ENCODE data around the gene RGS8.
"Not testable (repeated sequence)": the region's sequence is repeated elsewhere in the genome, so short reads cannot be mapped to it uniquely, and the experiment has no call there.

Gene RGS8

GRCh38 chr1:182702826-182703524 is 18.6 kb upstream of the RGS8 start:
- DNase-seq (ENCODE audit: low spot score): no peak

- DNase-seq (ENCODE audit: low spot score): no peak
These were observed 15.9 kb upstream of the RGS8 start for GRCh38 chr1:182700351-182700709.

DNA sequence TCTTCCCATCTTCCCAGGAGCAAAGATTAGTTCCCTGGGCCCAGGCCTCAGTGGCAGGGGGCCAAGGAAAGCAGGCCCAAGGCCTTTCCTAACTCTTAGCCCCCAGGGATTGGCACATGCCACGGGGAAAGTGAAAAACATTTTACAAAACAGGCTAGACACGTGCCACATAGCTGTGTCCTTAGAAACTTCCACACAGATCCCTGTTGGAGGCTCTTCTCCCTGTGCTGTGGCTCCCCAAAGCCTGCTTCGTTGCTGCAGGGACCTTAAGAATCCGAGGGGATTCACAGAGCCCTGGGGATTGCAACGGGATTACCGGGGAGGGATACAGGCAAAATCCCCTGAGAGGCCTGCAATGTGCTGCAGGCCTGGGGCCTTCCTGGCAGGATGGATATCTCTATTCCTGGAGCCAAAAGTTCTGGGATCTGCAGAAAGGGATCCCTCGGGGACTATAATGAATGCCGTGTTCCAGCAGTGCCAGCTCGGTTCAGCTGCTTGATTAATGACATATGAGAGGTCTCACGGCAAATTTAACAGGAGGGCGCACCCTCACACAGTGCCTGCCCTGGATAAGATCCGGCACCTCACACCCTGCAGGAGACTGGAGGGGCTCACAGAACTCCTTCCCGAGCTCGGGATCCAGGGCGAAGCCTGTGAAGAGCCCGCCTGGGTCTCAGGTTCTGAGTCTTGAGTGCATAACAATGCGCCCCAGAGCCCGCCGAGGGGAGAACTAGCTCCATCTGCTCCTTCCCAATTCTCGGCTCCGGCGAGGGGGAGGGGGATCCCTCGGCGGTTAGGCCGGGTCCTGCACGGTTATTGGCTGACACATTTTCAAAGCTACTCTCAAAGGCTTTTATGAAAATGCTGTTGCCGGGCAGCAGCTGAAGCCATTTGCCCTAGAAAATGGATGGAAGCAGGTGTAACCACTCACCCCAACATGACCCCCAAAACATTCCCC is 15.3 kb upstream of the RGS8 start:
- DNase-seq (ENCODE audit: low spot score): peak; percentile 44

DNA sequence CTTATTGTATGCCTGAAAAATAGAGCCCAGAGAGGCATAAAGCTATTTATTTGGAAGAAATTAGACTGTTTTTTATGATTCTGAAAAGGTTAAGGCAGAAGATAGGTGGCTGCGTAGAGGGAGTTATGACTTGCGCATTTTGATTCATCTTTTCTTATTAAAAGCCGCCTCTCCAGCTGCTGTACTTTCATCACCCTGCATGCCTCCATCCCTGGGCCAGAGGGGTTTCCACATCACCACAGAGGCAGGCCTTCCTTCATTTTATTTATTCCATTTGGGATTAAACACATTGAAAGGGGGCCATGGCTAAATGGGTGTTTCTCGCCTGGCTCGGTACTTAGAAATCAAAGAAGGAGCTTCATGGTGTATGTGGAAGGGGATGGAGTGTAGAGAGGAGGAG is 14.6 kb upstream of the RGS8 start:
- no peak for DNase-seq (ENCODE audit: low spot score)

DNA sequence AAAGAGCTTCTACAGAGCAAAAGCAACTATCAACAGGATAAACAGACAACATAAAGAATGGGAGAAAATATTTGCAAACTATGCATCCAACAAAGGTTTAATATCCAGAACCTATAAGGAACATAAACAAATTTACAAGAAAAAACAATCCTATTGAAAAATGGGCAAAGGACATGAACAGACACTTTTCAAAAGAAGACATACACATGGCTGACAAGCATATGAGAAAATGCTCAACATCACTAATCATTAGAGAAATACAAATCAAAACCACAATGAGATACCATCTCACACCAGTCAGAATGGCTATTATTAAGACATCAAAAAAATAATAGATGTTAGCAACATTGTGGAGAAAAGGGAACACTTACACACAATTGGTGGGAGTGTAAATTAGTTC is 8.8 kb upstream of the RGS8 start:
- DNase-seq (ENCODE audit: low spot score): not testable (repeated sequence)

- no peak for DNase-seq (ENCODE audit: low spot score)
These were observed 6.6 kb upstream of the RGS8 start for GRCh38 chr1:182690886-182691443.

GRCh38 chr1:182688436-182689205 is 4.2 kb upstream of the RGS8 start:
- no peak for DNase-seq (ENCODE audit: low spot score)

DNA sequence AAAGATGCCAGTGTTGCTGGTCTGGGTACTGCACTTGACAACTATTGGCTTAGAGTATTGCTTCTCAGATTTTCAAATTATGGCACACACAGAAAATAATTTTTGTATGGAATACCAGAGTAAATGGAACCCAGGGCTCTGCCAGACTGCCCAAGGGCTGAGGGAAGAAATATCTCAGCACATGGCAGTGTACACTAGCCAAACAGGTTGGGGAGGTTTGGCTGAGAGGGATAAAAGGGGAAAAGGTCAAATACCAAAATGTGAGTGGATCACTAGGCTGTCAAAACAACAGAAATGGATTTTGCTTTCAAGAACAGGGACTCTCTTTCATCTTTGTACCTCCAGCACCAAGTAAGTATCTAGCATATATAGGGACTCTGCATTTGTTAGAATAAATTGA is 3.0 kb upstream of the RGS8 start:
- DNase-seq (ENCODE audit: low spot score): no peak

DNA sequence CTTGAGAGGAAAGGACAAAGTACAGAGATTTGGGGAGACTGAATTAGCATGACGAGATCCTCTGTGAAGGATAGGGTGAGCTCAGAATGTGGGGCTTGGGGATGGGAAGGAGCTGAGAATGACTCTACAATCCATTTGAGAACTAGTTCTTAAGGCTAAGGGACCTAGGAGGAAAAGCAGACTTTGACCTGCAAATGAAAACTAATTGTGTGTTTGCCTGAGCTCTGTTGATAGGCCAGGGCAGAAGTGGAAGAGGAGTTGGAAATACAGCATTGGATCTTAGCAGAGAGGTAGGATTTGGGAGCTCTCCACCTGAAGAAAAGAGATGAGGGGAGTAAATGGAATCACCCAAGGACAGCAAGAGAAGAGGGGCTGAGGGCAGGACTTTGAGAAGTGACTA is 2.1 kb upstream of the RGS8 start:
- no peak for DNase-seq (ENCODE audit: low spot score)

- no peak for DNase-seq (ENCODE audit: low spot score)
These were observed 828 bp upstream of the RGS8 start for GRCh38 chr1:182685215-182685614.

DNA sequence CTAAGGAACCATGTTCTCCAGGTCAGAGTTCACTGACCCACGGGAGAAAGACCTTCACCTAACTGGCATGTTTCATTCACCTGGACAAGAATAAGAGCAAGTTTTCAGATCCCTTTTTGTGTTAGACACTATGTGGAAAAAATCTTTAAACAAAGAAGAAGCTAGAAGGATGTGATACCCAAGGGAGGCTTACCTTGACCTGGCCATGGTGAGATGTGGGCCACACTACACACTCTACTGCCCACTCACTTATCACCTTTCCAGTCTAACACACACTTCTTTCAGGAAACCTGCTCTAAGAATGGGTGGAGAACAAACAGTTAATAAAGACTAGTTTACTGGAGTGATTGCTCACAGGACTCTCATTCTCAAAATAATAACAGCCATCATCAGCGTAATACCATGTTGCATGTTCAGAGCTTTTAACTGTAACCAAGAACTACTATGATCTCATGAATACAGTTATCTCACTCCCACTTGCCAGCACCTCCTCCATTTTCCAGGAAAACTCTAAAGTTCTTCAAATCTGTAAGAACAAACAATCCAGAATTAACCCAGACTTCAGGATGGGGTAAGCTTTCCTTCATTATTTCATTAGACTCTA is 1.4 kb downstream of the RGS8 start:
- DNase-seq (ENCODE audit: low spot score): no peak

DNA sequence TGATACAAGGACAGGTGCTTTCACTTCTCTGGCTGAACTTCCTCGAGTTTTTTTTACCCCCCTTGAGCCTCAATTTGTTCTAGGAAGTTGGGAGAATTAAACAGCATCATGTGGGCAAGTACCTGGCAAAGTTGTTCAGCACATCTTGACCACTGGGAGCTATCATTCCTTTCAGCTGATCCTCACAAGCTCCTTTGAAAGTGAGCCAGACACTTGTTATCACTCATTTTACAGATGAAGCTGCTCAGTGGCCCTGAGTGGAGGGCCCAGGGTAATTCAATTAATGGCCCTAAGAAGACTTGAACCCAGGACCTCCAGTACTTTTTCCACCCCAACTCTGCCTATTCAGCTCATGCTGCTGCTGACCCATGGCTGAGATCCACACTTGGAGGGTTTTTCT is 2.0 kb downstream of the RGS8 start:
- no peak for DNase-seq (ENCODE audit: low spot score)

DNA sequence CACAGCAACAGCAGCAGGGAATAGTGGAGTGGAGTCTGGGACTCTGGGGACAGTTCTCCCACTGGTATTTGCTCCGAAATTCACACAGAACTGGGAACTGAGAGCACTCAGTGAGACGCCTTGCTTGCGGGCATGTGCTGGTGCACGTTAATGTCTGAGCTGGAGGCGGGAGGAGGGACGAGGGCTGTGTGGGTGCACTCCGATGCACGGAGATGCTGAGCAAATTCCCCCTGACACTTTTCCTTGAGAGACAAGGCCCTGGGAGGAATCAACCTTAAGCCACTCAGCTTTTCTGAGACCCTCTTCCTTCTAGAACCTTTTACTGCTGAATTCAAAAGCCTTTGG is 2.8 kb downstream of the RGS8 start:
- no peak for DNase-seq (ENCODE audit: low spot score)

- DNase-seq (ENCODE audit: low spot score): no peak
These were observed 3.4 kb downstream of the RGS8 start for GRCh38 chr1:182680901-182681567.

DNA sequence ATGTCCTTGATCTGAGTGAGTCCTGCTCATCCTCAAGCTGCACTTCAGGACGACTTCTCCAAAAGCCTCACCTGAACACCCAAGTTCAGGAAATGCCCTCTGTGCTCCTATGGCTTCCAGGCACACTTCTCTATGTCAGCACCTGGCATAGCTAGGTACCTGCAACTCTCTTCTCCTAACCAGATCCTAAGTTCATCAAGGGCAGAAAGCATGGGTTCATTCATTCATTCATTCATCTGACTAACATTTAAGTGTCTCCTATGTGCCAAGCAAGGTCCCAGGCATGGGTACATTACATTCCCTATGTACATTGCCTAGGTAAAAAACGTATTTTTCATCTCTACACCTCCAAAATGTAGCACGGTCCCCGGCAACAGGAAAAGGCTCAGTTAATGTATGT is 4.0 kb downstream of the RGS8 start:
- no peak for DNase-seq (ENCODE audit: low spot score)

DNA sequence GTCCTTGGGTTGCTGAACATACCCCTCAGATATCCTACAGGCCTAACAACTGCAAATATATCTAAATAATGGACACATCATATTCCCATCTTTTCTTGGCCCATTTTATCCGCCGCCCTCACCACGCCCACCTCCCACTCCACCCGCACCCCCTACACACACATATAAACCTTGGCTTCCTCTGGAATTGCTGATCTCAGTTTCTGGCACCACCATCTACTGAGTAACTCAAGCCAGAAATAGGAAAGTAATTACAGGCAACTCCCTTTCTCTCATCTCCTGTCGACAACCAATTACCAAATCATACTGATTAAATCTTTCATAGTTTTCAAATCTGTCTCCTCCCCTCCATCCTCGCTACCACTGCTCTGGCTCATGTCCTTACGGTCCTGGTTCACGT is 4.7 kb downstream of the RGS8 start:
- DNase-seq (ENCODE audit: low spot score): no peak

- no peak for DNase-seq (ENCODE audit: low spot score)
These were observed 6.8 kb downstream of the RGS8 start for GRCh38 chr1:182677397-182678098.

GRCh38 chr1:182676274-182676673 is 8.1 kb downstream of the RGS8 start:
- no peak for DNase-seq (ENCODE audit: low spot score)

DNA sequence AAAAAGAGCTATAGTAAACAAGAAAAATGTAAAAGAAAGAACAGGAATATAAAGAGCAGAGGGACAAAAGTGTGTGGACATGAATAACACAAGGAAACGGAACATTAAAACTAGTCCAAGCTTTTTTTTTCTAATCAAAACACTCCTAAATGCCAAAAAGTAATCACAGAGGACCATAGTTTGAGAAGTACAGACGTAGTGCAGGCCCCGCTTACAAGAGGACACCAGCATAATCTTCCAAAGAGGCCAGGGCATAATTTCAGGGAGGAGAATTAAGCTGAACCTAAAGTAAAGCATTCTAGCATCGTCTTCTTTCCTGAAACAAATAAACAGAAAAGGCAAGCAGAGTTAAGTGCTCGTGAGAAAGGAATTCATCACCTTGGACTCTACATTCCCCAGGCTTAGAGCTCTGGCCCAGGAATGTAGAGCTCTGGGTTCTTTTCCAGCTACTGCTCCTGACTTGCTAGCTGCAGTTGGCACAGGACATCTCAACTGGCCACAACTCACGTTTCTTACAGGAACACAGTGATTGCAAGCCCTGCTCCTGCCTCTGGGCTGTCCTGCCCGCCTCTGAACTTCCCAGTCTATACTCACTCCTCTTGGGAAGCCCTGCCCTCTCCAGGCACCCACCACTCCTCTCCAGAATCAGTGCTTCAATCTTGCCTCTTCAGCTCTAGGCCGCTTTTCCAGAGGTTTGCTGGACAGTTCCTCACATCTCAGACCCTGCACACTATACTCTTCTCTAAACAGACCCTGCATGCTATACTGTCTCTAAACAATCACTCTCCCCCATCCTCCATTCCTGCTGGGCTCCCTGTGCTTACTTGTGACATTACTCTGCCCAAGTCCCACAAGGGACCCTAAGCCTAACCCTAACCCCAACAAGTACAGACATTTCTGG is 9.8 kb downstream of the RGS8 start:
- DNase-seq (ENCODE audit: low spot score): no peak

DNA sequence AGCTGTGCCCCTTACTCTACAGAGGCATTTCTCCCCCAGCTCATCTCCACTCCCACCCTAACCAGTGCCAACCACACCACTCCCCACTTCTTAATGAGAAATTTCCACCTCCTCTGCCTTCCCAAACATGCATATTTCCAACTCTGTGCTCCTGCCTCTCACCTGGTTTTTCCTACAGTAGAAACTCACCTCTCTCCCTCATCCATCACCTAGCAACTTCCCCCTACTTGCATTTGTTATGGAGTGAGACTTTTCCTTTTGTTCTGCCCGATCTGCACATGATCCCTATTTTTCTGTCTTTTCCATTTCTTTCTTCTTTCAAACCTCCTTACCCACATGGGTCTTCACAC is 11.9 kb downstream of the RGS8 start:
- no peak for DNase-seq (ENCODE audit: low spot score)

Measured in cerebellar cortex (tissue), 1 donor.